Measurements from ENCODE around the gene TRERF1. TPM values are rescaled to one million over a fixed set of nuclear protein-coding genes. Genes with fewer than 3 reads are reported as not detected.

The TRERF1 gene
- total RNA-seq, 4 donors from 2014 or later = 1.6 to 4.1 (median 2.6) TPM

- Histone ChIP-seq H3K4me3 (replicated peaks in 1 of 3) (no peak overlapping the region), H3K36me3 (no peaks in the 10 kb centered on the region), H3K9me3 (no peaks in the 10 kb centered on the region), H3K4me1 (peaks cover 0 to 8% of the 10 kb centered on the region in 2 donors), H3K27ac (no peak overlapping the region), H3K27me3 (no peaks in the 10 kb centered on the region)
- intact Hi-C loops (cut with DNase I) = no loop called here
- WGBS, 2 donors = 90 to 91% methylated on average over 8 of the region's 8 CpGs
- TF ChIP-seq POLR2A (IDR thresholded peaks at IDR 0.05) (no peak), CTCF (IDR thresholded peaks at IDR 0.05) (no peak)
- DNase-seq = no peak
Measured at GRCh38 chr6:42315991-42316970, 135.4 kb downstream of the TRERF1 start.

- no peak overlapping the region for H3K4me3 ChIP-seq (replicated peaks in 1 of 3)
- WGBS, 2 donors = 81 to 87% methylated on average over 9 to 10 of the region's 10 CpGs
- H3K36me3 ChIP-seq = no peaks in the 10 kb centered on the region
- DNase-seq = peak; percentile 16 to 27
- H3K4me1 ChIP-seq = peaks cover 0 to 8% of the 10 kb centered on the region in 2 donors
- no peaks in the 10 kb centered on the region for H3K27me3 ChIP-seq
- H3K9me3 ChIP-seq = no peaks in the 10 kb centered on the region
- intact Hi-C loops (cut with DNase I) = no loop called here
- TF ChIP-seq CTCF (IDR thresholded peaks at IDR 0.05) (no peak), POLR2A (IDR thresholded peaks at IDR 0.05) (no peak)
- H3K27ac ChIP-seq = no peak overlapping the region
Measured at GRCh38 chr6:42315259-42315990, 136.3 kb downstream of the TRERF1 start.

- DNase-seq = no peak
- no peaks in the 10 kb centered on the region for H3K9me3 ChIP-seq
- intact Hi-C loops (cut with DNase I) = no loop called here
- 89 to 94% methylated on average over 10 of the region's 10 CpGs for WGBS, 2 donors
- no peaks in the 10 kb centered on the region for H3K27me3 ChIP-seq
- H3K4me1 ChIP-seq = peaks cover 0 to 8% of the 10 kb centered on the region in 2 donors
- TF ChIP-seq CTCF (IDR thresholded peaks at IDR 0.05) (no peak), POLR2A (IDR thresholded peaks at IDR 0.05) (no peak)
- H3K27ac ChIP-seq = no peak overlapping the region
- no peak overlapping the region for H3K4me3 ChIP-seq (replicated peaks in 1 of 3)
- no peaks in the 10 kb centered on the region for H3K36me3 ChIP-seq
Measured at GRCh38 chr6:42314571-42315258, 137.0 kb downstream of the TRERF1 start.

- no peaks in the 10 kb centered on the region for H3K27me3 ChIP-seq
- H3K4me3 ChIP-seq (replicated peaks in 1 of 3) = no peak overlapping the region
- H3K9me3 ChIP-seq = no peaks in the 10 kb centered on the region
- TF ChIP-seq POLR2A (IDR thresholded peaks at IDR 0.05) (no peak), CTCF (IDR thresholded peaks at IDR 0.05) (no peak)
- 79 to 82% methylated on average over 9 of the region's 9 CpGs for WGBS, 2 donors
- no peak overlapping the region for H3K27ac ChIP-seq
- intact Hi-C loops (cut with DNase I) = no loop called here
- H3K36me3 ChIP-seq = no peaks in the 10 kb centered on the region
- H3K4me1 ChIP-seq = peaks cover 0 to 8% of the 10 kb centered on the region in 2 donors
- DNase-seq = no peak
Measured at GRCh38 chr6:42313941-42314570, 137.7 kb downstream of the TRERF1 start.

Data from thyroid gland (tissue), 4 donors.